ENCODE measurements around the gene MRPL23.
"Not testable (repeated sequence)": the region's sequence is repeated elsewhere in the genome, so short reads cannot be mapped to it uniquely, and the experiment has no call there.

MRPL23 gene

DNA sequence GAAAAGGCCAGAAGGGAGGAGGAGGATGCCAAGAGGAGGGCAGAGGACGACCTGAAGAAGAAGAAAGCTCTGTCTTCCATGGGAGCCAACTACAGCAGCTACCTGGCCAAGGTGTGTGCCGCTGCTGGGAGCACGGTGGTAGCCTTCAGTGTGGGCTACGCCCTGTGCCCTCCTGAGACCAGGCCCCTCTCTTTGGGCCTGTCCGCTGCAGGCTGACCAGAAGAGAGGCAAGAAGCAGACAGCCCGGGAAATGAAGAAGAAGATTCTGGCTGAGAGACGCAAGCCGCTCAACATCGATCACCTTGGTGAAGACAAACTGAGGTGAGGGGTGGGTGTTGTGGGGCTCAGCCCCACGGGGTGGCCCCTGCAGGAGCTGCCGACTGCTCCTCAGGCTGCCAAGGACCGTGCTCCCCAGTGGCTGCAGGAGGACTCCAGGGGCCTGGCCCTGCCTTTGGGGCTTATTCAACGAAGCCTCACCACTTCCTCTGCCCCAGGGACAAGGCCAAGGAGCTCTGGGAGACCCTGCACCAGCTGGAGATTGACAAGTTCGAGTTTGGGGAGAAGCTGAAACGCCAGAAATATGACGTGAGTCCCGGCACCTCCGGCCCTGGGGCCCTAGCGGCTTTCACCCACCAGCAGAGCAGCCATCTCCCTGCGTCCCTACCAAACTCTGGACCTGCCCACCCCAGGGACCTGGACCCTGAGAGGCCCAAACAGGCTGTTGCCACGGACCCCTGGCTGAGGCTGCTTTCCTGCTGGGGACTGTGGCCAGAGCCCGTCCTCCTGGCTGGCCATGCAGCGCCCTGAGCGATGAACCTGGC lies 12.6 kb upstream of the MRPL23 start:
- DNase-seq = no peak

DNA sequence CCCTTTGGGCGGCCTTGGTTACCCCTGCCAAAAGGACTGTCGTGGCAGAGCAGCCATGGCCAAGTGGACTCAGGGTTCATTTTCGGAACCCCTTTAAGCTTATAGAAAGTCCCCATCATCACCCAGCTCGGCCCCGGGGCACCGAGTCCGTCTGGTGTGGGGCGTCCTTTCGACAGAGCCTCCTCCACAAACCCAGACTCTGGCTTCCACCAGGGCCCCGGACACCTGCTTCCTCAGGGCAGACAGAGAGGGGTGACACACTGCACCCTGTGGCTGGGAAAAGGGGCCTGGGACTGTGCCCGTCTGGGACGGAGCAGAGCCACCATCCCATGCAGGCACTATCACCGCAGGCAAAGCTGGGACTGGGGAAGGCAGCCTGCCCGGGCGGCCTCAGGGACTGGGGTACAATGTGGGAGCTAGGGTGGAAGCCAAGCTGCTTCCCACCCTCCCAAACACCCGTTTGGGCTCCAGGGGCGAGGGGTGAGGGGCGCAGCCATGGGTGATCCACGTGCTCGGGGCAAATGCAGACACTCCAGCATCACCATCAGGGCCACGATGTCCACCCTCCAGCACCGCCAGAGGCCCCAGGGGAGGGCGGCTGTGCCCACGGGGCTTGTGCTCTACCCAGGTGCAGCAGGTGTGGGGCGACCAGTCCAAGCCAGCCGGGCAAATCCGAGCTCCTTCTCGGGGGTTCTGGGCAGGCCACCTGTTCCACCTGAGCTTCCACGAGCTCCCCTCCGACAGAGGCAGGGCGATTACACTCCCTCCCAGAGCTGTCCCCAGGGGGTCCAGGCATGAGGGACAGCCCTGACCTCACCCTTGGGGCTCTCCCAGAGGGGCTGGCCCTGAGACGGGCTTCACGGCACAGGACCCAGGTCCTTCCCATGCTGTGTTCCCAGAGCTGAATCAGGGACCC lies 11.7 kb upstream of the MRPL23 start:
- DNase-seq = no peak

DNA sequence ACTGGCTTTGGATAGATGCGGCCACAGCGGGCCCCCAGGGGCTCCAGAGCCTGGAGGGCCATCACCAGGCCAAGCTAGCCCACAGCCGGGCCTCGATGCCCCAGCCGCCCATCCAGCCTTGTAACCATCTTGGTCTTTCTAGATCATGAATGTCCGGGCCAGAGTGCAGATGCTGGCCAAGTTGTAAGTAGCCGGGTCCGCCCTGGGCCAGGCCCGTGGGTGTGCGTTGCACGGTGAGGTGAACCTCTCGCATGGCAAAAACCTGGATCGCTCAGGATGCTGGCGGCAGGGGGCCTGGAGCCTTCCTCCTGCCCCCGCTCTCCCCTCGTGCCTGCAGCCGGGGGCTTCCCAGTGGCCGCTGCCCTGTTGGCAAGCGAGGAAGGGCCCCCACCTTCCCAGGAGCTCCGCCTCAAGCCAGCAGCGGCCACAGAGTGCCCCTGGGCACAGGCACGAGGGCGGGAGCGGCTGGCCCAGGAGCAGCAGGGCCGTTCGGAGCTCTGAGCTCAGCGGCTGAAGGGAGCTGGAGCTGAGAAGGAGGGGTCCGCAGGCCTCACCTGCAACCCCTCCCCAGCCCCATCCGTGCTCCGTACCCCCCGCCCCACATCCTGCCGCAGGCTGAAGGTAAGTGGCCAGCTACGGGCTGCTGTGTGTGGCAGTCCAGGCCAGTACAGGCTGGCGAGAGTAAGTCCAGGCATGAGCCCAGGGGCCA lies 10.9 kb upstream of the MRPL23 start:
- no peak for DNase-seq

DNA sequence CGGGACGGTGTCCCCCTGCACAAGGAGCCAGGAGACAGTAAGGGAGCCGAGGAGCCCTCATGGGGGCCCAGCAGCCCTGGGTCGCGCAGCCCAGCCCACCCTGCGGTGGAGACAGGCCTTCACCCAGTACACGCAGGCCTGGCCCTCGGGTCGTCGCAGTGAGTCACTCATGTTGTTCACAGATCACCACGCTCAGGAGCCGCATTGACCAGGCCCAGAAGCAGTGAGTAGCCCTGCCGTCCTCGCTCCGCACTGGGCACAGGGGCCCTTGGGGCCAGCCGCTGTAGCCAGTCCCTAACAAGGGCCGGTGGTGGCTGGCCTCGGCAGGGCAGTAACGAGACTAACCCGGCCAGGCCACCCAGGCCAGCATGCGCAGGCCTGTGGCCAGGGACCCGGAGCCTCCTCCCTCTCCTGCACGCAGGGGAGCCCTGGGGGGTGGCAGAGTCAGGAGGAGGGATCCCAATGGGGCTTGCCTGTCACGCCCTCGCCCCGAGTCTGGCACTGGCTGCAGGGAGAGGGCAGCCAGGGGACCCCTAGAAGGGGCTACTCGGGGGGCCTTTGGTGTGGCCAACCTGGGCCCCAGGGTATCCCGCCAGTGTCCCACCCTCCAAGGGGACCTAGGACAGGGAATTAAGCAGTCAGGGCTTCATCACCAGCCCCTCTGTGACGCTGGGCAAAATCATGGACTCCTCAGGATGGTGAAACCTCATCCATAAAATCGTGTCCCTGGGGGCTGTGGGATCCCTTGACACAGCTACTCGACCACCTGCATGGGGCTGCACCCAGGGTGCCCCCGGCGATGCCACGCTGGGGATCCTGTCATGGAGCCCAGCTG lies 10.1 kb upstream of the MRPL23 start:
- no peak for DNase-seq

DNA sequence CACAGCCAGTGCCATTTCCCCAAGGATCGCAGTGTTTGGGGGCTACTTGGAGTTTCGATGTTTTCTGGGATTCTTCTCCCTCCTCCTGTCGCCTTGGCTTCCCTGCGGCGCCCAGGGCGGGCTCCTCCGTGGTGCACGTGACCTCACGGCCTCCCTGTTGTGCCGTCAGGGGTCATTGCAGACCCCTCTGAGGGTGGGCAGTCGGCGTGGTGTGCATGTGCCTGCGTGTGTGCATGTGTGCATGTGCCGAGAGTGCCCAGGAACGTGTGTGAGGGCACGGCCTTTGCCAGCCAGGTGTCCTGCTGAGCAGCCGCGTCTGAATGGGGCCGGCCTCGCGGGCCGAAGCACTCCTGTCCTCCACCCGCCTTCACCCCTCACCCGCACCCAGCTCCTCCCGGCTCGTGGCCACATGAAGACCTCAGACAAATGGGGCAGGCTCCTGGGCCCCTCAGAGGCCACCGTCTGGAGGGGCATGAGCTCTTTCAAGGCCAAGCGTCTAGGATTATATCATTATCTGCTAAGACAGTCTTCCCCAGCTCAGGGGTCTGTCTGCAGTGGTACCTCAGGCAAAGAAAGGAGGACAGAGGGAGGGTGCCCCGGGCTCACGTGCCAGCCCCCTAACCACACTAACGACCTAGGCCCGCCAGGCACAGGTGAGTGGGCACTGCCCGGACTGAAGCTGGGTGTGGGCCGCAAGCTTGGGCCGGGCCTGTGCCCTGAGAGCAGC lies 9.4 kb upstream of the MRPL23 start:
- DNase-seq = no peak

DNA sequence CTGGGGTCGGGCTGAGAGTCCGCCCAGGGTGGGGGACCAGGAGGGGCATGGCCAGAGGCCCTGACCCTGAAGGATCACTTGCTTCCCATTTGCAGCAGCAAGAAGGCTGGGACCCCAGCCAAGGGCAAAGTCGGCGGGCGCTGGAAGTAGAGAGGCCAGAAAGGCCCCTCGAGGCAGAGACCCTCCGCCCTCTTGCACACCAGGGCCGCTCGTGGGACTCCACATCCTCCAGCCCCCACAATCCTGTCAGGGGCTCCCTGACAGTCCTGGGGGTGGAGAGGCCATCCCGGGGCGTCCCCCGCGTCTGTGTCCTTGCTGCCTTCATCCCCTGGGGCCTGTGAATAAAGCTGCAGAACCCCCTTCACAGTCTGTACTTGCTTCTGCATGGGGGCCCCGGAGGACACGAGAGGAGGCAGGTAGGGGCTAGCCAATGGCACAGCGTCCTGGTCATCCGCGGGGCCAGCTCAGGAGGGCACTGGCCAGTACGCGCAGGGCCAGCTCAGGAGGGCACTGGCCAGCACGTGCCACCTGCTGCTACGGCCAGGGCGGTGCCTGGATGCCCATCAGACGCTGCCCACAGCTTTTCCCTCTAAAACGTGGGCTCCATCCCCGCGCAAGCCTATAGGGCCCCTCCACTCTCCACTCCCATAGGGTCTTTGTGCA lies 8.7 kb upstream of the MRPL23 start:
- DNase-seq = no peak

DNA sequence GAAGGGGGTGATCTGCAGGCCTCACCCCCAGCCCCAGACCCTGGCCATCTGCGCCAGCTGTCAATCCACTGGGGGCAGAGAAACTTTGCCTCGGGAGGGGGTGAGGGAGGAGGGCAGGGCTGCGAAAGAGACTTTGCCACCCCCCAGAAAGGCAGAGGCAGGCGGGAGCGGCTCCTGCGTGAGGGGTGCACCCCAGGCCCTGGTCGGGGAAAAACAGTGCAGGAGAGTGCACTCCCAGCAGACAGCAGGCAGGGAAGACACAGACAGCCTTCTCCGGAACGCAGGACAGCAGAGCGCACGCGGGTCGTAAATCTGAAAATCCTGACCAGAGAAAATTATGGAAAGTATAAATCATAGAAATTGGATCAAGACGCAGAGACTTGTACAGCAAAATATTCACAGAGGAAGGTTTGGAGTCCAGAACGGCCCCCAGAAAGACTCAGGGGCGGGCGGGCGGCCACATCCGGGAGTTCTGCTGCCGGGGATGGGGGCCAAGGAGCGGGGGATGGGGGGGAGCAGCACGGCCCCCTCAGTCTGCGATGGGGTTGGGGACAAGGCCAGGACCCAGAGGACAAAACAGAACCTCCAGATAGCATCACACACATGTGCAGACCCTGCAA lies 8.0 kb upstream of the MRPL23 start:
- no peak for DNase-seq

DNA sequence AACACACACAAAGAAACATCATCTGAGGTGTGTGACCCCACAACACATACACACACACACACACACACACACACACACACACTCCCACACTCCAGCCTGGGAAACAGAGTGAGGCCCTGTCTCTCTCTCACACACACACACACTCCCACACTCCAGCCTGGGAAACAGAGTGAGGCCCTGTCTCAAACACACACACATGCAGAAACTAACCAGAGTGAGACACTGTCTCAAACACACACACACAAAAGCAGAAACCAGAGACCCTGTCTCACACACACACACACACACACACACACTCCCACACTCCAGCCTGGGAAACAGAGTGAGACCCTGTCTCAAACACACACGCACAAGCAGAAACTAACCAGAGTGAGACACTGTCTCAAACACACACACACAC lies 7.3 kb upstream of the MRPL23 start:
- DNase-seq = not testable (repeated sequence)

DNA sequence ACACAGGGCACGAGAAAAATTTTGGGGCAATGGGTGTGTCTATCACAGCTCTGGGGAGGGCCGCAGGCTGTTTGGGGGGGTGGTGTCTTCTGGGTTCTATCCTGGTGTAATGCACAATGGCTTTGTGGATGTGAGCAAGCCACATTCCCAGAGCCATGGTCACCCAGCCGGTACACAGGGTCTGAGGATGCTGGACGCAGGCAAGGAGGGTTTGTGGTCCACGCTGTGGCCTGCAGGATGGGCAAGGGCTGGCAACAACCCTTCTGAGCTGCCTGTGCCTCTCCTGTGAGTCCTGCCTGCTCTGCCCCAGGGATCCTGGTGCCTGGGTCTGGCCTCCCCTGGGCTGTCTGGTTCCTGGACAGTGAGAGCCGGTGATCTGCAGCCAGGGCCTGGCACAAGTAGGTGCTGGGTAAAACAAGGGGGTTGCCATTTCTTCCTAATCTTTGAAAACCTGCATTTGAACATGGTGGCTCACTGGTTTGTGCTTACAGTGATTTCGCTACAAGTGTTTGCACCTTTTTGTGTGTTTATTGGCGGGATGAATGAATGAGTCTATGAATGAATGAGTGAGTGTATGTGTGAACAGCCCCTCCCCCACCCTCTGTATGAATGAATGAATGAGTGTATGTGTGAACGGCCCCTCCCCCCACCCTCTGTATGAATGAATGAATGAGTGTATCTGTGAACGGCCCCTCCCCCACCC lies 4.4 kb upstream of the MRPL23 start:
- DNase-seq = no peak

DNA sequence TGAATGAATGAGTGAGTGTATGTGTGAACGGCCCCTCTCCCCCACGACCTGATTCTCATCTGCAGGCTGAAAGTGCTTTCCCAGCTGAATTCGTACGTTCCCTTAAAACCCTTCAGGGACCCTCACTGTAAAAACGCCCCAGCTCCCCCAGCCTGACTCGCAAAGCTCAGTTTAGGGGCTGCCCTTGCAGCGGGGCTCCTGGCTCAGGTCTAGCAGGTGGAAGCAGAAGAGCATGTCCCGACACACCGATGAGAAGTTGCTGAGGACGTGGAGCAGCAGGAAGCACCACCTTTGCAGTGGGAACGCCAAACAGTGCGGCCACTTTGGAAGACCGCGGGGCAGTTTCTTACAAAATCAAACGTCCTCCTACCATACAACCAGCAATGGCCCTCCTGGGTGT lies 3.6 kb upstream of the MRPL23 start:
- no peak for DNase-seq

DNA sequence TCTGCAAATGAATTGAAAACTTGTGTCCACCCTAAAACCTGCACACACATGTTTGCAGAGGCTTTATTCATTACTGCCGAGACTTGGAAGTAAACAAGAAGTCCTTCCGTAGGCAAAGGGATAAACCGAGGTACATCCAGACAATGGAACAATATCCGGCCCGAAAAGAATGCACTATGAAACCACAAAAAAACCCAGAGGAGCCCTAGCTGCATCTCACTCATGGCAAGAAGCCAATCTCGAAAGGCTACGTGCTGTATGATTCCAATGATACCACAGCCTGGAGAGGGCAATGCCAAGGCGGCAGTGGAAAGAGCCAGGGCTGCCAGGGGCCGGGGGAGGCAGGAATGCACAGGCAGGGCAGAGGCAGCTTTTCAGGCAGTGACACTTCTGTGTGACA lies 3.2 kb upstream of the MRPL23 start:
- DNase-seq = no peak

DNA sequence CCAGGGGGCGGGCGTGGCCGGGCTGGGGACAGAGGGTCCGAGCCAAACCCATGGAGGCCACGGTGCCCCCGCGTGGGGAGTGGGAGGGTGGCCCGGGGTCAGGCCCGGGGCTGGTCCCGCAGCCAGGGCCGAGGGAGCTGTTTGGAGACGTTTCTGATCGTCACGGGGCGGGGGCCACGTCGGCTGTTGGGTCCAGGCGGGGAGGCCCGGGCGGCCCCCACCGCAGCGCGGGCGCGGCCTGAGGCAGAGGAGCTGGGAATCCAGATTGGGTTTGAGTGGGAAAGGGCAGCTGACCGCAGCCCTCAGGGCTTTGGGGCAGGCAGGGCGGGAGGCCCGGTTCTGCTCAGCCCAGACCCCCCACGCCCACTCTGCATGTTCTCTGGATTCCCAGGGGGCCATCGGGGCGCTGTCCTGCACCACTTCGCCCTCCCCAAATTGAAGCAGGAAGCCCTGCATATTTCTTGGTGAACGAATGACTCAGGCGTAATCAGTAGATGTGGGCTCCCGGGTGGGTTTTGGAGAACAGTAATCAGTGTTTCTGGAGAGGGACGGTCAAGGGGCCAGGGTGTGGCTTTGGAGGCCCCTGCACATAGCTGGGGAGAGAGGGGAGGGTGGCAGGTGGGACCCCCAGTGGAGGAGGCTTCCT lies 583 bp downstream of the MRPL23 start:
- no peak for DNase-seq

DNA sequence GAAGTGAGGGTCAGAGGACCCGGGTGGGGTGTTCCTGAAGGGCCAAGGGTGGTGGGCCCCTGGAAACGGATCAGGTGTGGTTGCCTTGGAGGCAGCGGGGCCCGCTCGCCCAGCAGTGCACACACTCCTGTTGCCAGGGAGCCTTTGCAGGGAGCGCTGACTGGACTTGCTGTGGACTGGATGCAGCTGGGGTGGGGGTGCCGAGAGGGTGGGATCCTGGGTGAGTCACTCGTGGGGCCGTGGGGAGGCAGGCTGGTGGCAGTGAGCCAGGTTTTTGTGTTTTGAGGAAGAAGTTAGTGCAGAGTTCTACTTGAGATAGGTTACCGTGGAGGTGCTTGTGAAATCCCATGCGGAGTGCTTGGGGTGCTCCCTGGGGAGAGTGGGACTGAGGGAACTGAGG lies 1.3 kb downstream of the MRPL23 start:
- no peak for DNase-seq

DNA sequence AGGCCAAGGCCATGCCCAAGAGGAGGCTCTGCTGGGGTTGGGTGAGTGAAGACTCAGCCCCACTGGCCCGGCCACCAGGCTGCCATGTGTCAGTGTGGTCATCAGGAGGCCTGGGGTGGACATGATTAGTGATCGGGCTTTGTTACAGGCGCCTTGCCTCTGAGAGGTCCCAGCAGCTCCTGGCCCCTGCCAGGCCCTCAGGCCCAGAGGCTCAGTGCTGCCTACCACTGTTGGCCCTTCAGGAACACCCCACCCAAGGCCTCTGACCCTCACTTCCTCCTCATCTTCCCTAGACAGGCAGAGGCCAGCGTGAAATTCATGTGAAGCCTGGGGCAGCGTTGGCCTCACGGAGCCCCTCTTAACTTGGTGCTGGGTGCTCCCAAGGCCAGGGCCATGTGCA lies 2.2 kb downstream of the MRPL23 start:
- no peak for DNase-seq

DNA sequence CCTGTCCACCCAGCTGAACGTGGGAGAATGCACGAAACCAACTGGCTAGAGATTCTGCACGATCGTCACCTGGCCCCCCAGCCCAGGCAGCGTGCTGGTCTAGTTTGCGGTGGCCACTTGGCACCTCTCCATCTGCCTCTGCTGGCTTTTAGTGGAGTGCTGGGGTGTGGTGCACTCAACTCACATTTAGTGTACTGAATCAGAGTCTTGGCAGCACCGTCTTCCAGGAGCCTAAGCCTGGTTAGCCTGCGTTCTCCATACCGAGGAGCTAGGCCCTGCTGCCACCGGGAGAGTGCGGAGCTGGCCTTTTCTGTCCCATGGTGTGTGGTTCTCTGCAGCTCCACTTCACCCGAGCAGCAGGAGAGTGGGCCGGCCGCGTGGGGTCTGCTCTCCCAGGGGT lies 2.8 kb downstream of the MRPL23 start:
- no peak for DNase-seq

DNA sequence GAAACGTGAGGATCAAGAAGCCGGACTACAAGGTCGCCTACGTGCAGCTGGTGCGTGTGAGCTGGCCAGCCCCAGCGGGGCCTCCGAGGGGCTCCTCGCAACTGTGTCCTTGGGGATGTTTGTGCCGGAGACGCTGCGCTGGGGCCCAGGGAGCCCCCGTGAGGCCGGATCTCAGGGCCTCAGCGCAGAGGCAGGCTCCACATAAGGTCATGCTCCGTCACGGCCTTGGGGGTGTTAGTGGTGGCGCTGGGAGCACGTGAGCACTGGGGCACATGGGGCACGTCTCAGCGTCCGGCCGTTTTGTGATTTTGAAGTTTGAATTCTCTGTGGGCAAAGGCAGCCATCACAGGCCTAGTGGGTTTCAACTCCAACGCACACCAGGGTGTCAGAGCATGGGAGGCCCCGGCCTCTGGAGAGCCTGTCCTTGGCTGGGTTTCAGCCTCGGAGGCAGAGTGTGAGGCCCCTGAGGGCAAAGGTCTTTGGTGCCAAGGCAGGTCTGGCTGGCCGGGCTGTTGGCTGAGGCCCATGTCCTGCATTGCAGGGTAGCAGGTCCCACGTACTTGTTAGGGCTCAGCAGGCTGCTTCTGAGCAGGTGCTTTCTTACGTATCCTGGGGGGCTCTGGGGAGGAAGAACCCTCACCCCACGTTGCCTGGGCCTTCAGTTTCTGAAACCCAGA lies 5.8 kb downstream of the MRPL23 start:
- no peak for DNase-seq

DNA sequence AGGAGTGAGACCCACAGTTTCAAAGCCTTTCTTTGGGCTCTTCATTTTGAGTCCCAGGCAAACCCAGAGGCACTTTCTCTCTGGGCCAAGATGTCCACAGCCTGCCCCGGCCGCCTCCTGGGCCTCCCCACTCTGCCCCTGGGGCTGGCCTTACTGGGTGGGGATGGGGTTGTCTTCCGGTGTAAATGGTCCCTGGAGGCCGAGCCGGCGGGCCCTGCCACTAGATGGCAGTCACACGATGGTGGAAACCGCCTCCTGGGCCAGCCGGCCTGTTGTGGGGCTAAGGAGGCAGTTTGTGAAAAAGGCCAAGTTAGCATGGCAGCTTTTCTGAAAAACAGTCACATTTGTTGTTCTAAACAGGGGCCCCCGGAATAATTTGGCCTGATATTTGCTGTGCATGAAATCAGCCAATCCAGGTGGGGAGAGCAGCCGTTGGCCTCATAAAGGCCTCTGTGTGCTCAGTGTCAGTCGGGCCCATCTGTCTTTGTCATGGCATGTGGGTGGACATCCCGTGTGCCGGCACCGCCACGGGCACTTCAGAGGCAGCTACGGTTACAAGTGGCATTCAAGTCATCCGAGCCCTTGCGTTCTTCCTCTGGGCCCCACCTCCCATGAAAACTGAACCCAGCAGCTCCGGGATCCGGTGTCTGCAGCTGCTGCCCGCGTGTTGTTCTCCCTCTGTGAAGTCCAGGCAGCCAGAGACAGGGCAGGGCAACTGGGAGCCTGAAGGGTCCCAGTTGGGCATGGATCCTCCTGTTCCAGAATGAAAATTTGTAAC lies 6.5 kb downstream of the MRPL23 start:
- DNase-seq = no peak

DNA sequence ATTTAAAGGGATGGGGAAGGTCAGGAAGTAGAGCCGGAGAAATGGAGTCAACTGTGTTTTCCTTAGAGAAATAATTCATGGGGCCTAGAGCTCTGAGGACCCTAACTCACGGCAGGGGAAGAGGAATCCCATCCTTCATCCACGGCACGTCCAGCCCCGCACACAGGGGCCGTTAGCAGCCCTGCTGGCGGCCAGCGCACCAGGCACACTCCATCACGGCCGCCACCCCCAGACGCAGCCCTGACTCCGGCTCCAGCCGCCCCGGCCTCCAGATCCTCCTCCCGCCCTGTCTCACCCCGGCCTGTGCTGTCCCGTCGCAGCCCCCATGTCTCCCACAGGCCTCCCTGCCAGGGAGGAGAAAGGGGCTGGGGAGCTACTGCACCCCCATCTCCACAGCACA lies 11.2 kb downstream of the MRPL23 start:
- no peak for DNase-seq

All from NCI-H446 treated with DMSO at 0.1 percent for 48 hours (cell line).